OCI-LY1 (cell line): ENCODE data around the gene MYOZ1.

Source experiments
- H2AFZ ChIP-seq: fragments of 200-600 bp; sonication (generic), shearing (Covaris generic); 2 replicates; pipeline ENCODE4 v1.6.0; 2014; ENCODE audit warnings: antibody characterized with exemption, mild to moderate bottlenecking, low read length
- H3F3A ChIP-seq: fragments of 200-600 bp; sonication (generic), shearing (Covaris generic); 2 replicates; pipeline ENCODE4 v1.6.0; 2014; ENCODE audit warnings: mild to moderate bottlenecking, antibody characterized with exemption, low read length, moderate library complexity; ENCODE audit not compliant: insufficient read depth
- H3K27ac ChIP-seq: fragments of 200-600 bp; sonication (generic); 2 replicates; pipeline ENCODE4 v1.5.1; 2014; ENCODE audit warnings: low read length, mixed run types, mild to moderate bottlenecking, low read depth; ENCODE audit not compliant: poor library complexity, severe bottlenecking
- H3K27me3 ChIP-seq: fragments of 200-600 bp; sonication (generic); 2 replicates; pipeline ENCODE4 v1.6.0; 2014; ENCODE audit warnings: antibody characterized with exemption, mild to moderate bottlenecking, low read length, moderate library complexity; ENCODE audit not compliant: insufficient read depth
- H3K36me3 ChIP-seq: fragments of 200-600 bp; sonication (generic); 2 replicates; pipeline ENCODE4 v1.6.1; 2014; ENCODE audit warnings: mild to moderate bottlenecking, antibody characterized with exemption, low read length, moderate library complexity, mixed read lengths; ENCODE audit not compliant: insufficient read depth
- H3K4me1 ChIP-seq: fragments of 200-600 bp; sonication (generic); 2 replicates; pipeline ENCODE4 v1.5.1; 2014; ENCODE audit warnings: mild to moderate bottlenecking, low read length, moderate library complexity; ENCODE audit not compliant: insufficient read depth, severe bottlenecking
- H3K4me2 ChIP-seq: fragments of 200-600 bp; sonication (generic), shearing (Covaris generic); 2 replicates; pipeline ENCODE4 v1.6.1; 2014; ENCODE audit warnings: low read length
- H3K4me3 ChIP-seq: fragments of 200-600 bp; sonication (generic); 2 replicates; pipeline ENCODE4 v1.5.1; 2014; ENCODE audit warnings: low read length, low read depth, mild to moderate bottlenecking, mixed read lengths; ENCODE audit not compliant: poor library complexity, severe bottlenecking
- H3K79me2 ChIP-seq: fragments of 200-600 bp; shearing (Covaris generic); 2 replicates; pipeline ENCODE4 v1.6.1; 2016; ENCODE audit warnings: mixed run types, low read length, mixed read lengths; ENCODE audit not compliant: insufficient read depth
- H3K9ac ChIP-seq: fragments of 200-600 bp; sonication (generic), shearing (Covaris generic); 2 replicates; pipeline ENCODE4 v1.6.1; 2014; ENCODE audit warnings: mild to moderate bottlenecking, low read length, mixed read lengths
- H3K9me2 ChIP-seq: fragments of 200-600 bp; sonication (generic), shearing (Covaris generic); 2 replicates; pipeline ENCODE4 v1.6.1; 2014; ENCODE audit warnings: low read depth, mild to moderate bottlenecking, low read length, mixed read lengths
- H3K9me3 ChIP-seq: fragments of 200-600 bp; shearing (Covaris generic); 2 replicates; pipeline ENCODE4 v1.6.1; 2014; ENCODE audit warnings: low read length, mixed read lengths
- H4K20me1 ChIP-seq: fragments of 200-600 bp; sonication (generic), shearing (Covaris generic); 2 replicates; pipeline ENCODE4 v1.6.0; 2016; ENCODE audit warnings: mild to moderate bottlenecking, low read length; ENCODE audit not compliant: insufficient read depth
- CTCF ChIP-seq: fragments of 200-600 bp; sonication (generic), shearing (Covaris generic); IDR thresholded peaks from 2 replicates; pipeline ENCODE4 v1.5.1; 2017; ENCODE audit warnings: mild to moderate bottlenecking, antibody characterized with exemption, low read length, moderate library complexity, mixed read lengths
- EZH2 ChIP-seq: fragments of 200-600 bp; sonication (generic), shearing (Covaris generic); IDR thresholded peaks from 2 replicates; pipeline ENCODE4 v1.8.0; 2017; ENCODE audit warnings: borderline replicate concordance, mixed run types, mild to moderate bottlenecking, antibody characterized with exemption, low read length, moderate library complexity, mixed read lengths

MYOZ1 gene

GRCh38 chr10:73644015-73644743 lies 2.9 kb upstream of the MYOZ1 start:
- H3K36me3 ChIP-seq, result no peaks in the 10 kb centered on the region
- no peak overlapping the region for H2AFZ ChIP-seq
- no peaks in the 10 kb centered on the region for H3K27me3 ChIP-seq
- H3K9me3 ChIP-seq, result no peaks in the 10 kb centered on the region
- no peak overlapping the region for H3K4me2 ChIP-seq
- no peaks in the 10 kb centered on the region for H3K4me1 ChIP-seq
- H3K4me3 ChIP-seq, result no peak overlapping the region
- H3K27ac ChIP-seq, result no peak overlapping the region
- H3F3A ChIP-seq, result no peaks in the 10 kb centered on the region
- H4K20me1 ChIP-seq, result no peaks in the 10 kb centered on the region
- H3K79me2 ChIP-seq, result no peaks in the 10 kb centered on the region
- H3K9me2 ChIP-seq, result no peaks in the 10 kb centered on the region
- no peak overlapping the region for H3K9ac ChIP-seq
- no peak for TF ChIP-seq EZH2
- TF ChIP-seq CTCF, result peak; percentile 91

- Histone ChIP-seq H3K4me3 (no peak overlapping the region), H3K79me2 (no peaks in the 10 kb centered on the region), H2AFZ (no peak overlapping the region), H3K4me2 (no peak overlapping the region), H4K20me1 (no peaks in the 10 kb centered on the region), H3K9me3 (no peaks in the 10 kb centered on the region), H3K27ac (no peak overlapping the region), H3F3A (no peaks in the 10 kb centered on the region), H3K9me2 (no peaks in the 10 kb centered on the region), H3K27me3 (no peaks in the 10 kb centered on the region), H3K36me3 (no peaks in the 10 kb centered on the region), H3K4me1 (no peaks in the 10 kb centered on the region), H3K9ac (no peak overlapping the region)
- TF ChIP-seq CTCF, result no peak
- no peak for TF ChIP-seq EZH2
Observed at GRCh38 chr10:73643362-73643761, 2.1 kb upstream of the MYOZ1 start.

- H3K9me3 ChIP-seq, result no peaks in the 10 kb centered on the region
- no peak overlapping the region for H3K27ac ChIP-seq
- no peak overlapping the region for H3K4me2 ChIP-seq
- no peak for TF ChIP-seq CTCF
- no peak for TF ChIP-seq EZH2
- no peaks in the 10 kb centered on the region for H3K4me1 ChIP-seq
- H3K4me3 ChIP-seq, result no peak overlapping the region
- H3K79me2 ChIP-seq, result no peaks in the 10 kb centered on the region
- no peak overlapping the region for H3K9ac ChIP-seq
- H3K27me3 ChIP-seq, result no peaks in the 10 kb centered on the region
- no peaks in the 10 kb centered on the region for H4K20me1 ChIP-seq
- H3K36me3 ChIP-seq, result no peaks in the 10 kb centered on the region
- H3K9me2 ChIP-seq, result no peaks in the 10 kb centered on the region
- H3F3A ChIP-seq, result no peaks in the 10 kb centered on the region
- H2AFZ ChIP-seq, result no peak overlapping the region
Observed at GRCh38 chr10:73639286-73639685, 2.0 kb downstream of the MYOZ1 start.
